ENCODE results near the gene BEST1.
A peak's percentile ranks its signal among the peaks of the same experiment; 100 is the strongest.

BEST1 gene

DNA sequence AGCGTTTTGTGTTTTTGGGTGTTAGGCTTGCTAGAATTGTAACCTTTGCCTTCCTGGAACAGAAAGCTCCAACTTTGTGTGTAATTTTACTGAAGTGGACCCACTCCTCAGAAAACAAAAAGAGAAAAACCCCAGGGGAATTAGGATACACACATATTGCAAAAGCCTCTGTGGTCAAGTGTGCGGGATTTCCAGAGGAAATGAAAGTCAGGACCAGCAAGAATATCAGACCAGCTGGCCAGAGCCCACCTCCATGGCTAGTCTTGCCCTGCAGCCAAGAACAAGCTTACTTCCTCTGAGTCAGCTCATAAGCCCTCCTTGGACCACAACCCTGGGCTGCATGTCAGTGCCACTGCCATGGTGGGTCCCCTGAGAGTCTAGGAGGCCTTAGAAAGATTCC lies 54.3 kb downstream of the BEST1 start:
- TF ChIP-seq, protein P1, sequence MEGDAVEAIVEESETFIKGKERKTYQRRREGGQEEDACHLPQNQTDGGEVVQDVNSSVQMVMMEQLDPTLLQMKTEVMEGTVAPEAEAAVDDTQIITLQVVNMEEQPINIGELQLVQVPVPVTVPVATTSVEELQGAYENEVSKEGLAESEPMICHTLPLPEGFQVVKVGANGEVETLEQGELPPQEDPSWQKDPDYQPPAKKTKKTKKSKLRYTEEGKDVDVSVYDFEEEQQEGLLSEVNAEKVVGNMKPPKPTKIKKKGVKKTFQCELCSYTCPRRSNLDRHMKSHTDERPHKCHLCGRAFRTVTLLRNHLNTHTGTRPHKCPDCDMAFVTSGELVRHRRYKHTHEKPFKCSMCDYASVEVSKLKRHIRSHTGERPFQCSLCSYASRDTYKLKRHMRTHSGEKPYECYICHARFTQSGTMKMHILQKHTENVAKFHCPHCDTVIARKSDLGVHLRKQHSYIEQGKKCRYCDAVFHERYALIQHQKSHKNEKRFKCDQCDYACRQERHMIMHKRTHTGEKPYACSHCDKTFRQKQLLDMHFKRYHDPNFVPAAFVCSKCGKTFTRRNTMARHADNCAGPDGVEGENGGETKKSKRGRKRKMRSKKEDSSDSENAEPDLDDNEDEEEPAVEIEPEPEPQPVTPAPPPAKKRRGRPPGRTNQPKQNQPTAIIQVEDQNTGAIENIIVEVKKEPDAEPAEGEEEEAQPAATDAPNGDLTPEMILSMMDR (IDR thresholded peaks at IDR 0.05; ENCODE audit: low read depth, low read length) = no peak
- in situ Hi-C loops (cut with HindIII; ENCODE audit: low sequenced_read_pairs) = no loop called here
- H3K4me3 ChIP-seq (ENCODE audit: low read depth, low read length) = no peak overlapping the region
- peak; percentile 75 for DNase-seq (ENCODE audit: low read depth, low spot score)

DNA sequence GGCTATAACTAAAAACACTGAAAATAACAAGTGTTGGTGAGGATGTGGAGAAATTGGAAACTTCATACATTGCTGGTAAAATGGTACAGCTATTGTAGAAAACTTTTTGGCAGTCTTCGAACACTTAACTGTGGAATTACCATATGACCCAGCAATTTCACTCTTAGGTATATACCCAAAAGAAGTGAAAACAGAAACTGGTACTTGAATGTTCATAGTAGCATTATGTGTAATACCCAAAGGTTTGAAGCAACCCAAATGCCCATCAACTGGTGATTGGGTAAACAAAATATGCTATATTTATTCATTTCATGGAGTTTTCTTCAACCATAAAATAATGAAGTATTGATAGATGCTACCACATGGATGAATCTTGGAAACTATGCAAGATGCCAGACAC lies 58.0 kb downstream of the BEST1 start:
- no peak overlapping the region for H3K4me3 ChIP-seq (ENCODE audit: low read depth, low read length)
- DNase-seq (ENCODE audit: low read depth, low spot score) = no peak
- TF ChIP-seq, protein P1 (IDR thresholded peaks at IDR 0.05; ENCODE audit: low read depth, low read length) = no peak
- in situ Hi-C loops (cut with HindIII; ENCODE audit: low sequenced_read_pairs) = no loop called here

DNA sequence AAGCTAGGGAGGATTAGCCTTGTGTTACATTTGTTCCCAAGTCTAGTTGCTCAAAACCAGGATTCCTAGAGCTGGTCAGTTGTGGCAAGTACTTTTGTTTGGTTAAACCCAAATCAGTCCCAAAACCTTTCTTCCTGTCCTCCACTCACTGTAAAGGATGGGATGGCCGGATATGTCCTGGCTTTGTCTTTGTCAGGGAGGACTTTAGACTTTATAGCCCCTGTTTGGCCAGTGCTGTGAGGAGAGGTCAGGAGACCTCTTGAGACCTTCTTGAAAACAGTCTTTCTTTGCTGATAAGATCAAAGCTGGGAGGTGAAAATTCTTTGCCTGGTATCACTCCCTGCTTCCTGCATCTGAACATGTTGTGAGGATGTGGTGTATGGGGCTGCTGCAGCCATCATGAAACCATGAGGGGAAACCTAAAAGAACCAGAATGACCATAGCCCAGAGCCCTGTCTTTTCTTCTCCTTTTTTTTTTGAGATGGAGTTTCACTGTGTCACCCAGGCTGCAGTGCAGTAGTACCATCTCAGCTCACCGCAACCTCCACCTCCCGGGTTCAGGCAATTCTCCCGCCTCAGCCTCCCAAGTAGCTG lies 60.9 kb downstream of the BEST1 start:
- in situ Hi-C loops (cut with HindIII; ENCODE audit: low sequenced_read_pairs) = no loop called here
- H3K4me3 ChIP-seq (ENCODE audit: low read depth, low read length) = no peak overlapping the region
- TF ChIP-seq, protein P1 (IDR thresholded peaks at IDR 0.05; ENCODE audit: low read depth, low read length) = no peak
- DNase-seq (ENCODE audit: low read depth, low spot score) = no peak

DNA sequence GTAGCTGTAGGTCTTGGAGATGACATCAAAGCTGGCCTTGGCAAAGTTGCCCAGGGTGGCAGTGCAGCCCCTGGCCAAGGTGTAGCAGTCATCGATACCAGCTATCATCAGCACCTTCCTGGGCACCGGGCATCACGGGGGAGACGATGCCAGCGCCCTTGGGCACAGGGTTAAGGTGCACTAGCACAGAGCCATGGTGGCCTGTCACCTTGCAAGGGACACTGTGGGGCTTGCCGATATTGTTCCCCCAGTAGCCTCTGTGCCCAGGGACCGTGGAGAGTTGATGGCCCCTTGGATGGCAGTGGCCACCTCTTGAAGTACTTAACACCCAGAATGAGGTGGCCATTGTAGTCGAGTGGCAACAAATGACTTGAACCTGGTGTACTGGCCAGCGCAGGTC lies 61.7 kb downstream of the BEST1 start:
- no peak for DNase-seq (ENCODE audit: low read depth, low spot score)
- no peak overlapping the region for H3K4me3 ChIP-seq (ENCODE audit: low read depth, low read length)
- in situ Hi-C loops (cut with HindIII; ENCODE audit: low sequenced_read_pairs) = no loop called here
- TF ChIP-seq, protein P1 (IDR thresholded peaks at IDR 0.05; ENCODE audit: low read depth, low read length) = no peak

DNA sequence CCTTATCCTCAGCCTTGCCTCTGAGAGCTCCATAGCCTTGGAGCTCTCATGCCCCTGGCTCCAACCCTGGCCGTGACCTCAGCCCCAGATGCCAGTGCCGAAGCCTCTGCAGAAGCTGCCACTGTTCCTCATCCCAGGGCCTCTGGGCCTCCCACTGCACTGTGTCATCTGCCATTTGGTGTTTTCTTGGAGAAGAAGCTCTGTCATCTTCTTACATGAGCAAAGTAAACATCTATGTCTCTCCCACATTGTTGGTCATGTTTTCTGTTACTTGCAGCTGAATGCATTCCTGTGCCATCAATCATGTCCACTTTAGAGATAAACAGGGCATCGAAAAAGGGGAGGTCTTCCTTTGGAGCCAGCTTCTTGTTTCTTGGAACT lies 62.3 kb downstream of the BEST1 start:
- in situ Hi-C loops (cut with HindIII; ENCODE audit: low sequenced_read_pairs) = no loop called here
- DNase-seq (ENCODE audit: low read depth, low spot score) = no peak

DNA sequence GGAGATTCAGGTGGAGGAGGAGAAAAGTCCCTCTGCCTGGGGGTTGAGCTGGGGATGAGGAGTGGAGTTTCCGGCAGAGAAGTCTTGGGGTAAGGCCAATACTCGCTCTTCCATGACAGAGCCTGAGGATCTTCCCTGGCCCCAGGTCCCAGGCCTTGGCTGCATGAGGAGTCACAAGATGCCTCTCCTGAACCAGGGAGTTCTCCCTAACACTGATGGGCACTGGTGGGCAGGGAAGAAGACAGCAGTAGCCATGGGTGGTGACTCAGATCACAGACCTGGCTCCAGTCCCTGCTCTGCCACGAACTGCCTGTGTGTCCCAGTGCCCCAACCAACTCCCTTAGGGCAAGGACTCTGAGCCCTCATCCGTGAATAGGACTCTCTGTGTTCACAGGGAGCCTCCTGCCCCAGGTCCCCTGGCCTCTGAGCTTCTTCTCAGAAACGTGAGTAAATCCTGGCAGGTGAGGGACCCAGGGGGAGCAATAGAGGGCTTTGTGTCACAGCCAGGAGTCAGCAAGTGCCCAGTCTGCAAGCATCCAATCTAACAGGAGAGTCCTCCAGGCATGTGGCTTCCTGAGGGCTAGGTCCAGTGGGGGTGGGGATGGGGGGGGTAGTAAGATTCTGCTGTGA lies 62.8 kb downstream of the BEST1 start:
- no peak for DNase-seq (ENCODE audit: low read depth, low spot score)
- H3K4me3 ChIP-seq (ENCODE audit: low read depth, low read length) = no peak overlapping the region
- TF ChIP-seq, protein P1 (IDR thresholded peaks at IDR 0.05; ENCODE audit: low read depth, low read length) = no peak
- in situ Hi-C loops (cut with HindIII; ENCODE audit: low sequenced_read_pairs) = no loop called here

More for the DNA sequence above, 62.3 kb downstream of the BEST1 start:
- H3K4me3 ChIP-seq (ENCODE audit: low read depth, low read length) = no peak overlapping the region
- TF ChIP-seq, protein P1 (IDR thresholded peaks at IDR 0.05; ENCODE audit: low read depth, low read length) = no peak

All from astrocyte of the spinal cord (primary cell).